ENCODE results near the gene EIF4G3. TPM values are rescaled to one million over a fixed set of nuclear protein-coding genes. Genes with fewer than 3 reads are reported as not detected.

Gene EIF4G3
- total and polyA plus RNA-seq, 7 donors, result 11.3 to 58.1 (median 39.5) TPM

- ATAC-seq, result no peak
- Histone ChIP-seq H3K36me3 (ENCODE audit: insufficient read depth in 1 of 2, low read depth in 1 of 2) (peaks cover 0 to 91% of the 10 kb centered on the region in 2 donors), H3K4me1 (no peaks in the 10 kb centered on the region), H3K27ac (no peak overlapping the region), H3K27me3 (ENCODE audit: insufficient read depth in 3 of 3, low read length in 2 of 3) (no peaks in the 10 kb centered on the region), H3K4me3 (no peak overlapping the region), H3K9me3 (no peaks in the 10 kb centered on the region)
- intact Hi-C loops (cut with DNase I), result no loop called here
- DNase-seq, result no peak
- no peak for TF ChIP-seq CTCF (IDR thresholded peaks at IDR 0.05)
- 81 to 88% (median 88%) methylated on average over 1 of the region's 1 CpG for WGBS, 3 donors
These were observed 328.5 kb downstream of the EIF4G3 start for GRCh38 chr1:20848162-20848561.

GRCh38 chr1:20847611-20848080 is 329.1 kb downstream of the EIF4G3 start:
- H3K27ac ChIP-seq, result no peak overlapping the region
- intact Hi-C loops (cut with DNase I), result no loop called here
- H3K27me3 ChIP-seq (ENCODE audit: insufficient read depth in 3 of 3, low read length in 2 of 3), result no peaks in the 10 kb centered on the region
- WGBS, 3 donors, result 94 to 98% (median 94%) methylated on average over 4 of the region's 4 CpGs
- no peaks in the 10 kb centered on the region for H3K4me1 ChIP-seq
- H3K36me3 ChIP-seq (ENCODE audit: insufficient read depth in 1 of 2, low read depth in 1 of 2), result peaks cover 0 to 90% of the 10 kb centered on the region in 2 donors
- no peak overlapping the region for H3K4me3 ChIP-seq
- H3K9me3 ChIP-seq, result no peaks in the 10 kb centered on the region
- TF ChIP-seq CTCF (IDR thresholded peaks at IDR 0.05), result no peak
- ATAC-seq (no peak), DNase-seq (no peak)

- no peak overlapping the region for H3K27ac ChIP-seq
- DNase-seq, result no peak
- H3K4me3 ChIP-seq, result no peak overlapping the region
- TF ChIP-seq CTCF (IDR thresholded peaks at IDR 0.05), result no peak
- intact Hi-C loops (cut with DNase I), result no loop called here
- peaks cover 0 to 90% of the 10 kb centered on the region in 2 donors for H3K36me3 ChIP-seq (ENCODE audit: insufficient read depth in 1 of 2, low read depth in 1 of 2)
- no peaks in the 10 kb centered on the region for H3K27me3 ChIP-seq (ENCODE audit: insufficient read depth in 3 of 3, low read length in 2 of 3)
- H3K9me3 ChIP-seq, result no peaks in the 10 kb centered on the region
- WGBS, 3 donors, result 89 to 91% (median 90%) methylated on average over 6 of the region's 6 CpGs
- H3K4me1 ChIP-seq, result no peaks in the 10 kb centered on the region
- no peak for ATAC-seq
These were observed 330.0 kb downstream of the EIF4G3 start for GRCh38 chr1:20846461-20847374.

- Histone ChIP-seq H3K4me1 (no peaks in the 10 kb centered on the region), H3K4me3 (no peak overlapping the region), H3K9me3 (no peaks in the 10 kb centered on the region), H3K36me3 (ENCODE audit: insufficient read depth in 1 of 2, low read depth in 1 of 2) (peaks cover 0 to 52% of the 10 kb centered on the region in 2 donors), H3K27me3 (ENCODE audit: insufficient read depth in 3 of 3, low read length in 2 of 3) (no peaks in the 10 kb centered on the region), H3K27ac (no peak overlapping the region)
- ATAC-seq, result no peak
- TF ChIP-seq CTCF (IDR thresholded peaks at IDR 0.05), result no peak
- intact Hi-C loops (cut with DNase I), result no loop called here
- DNase-seq, result no peak
These were observed 336.0 kb downstream of the EIF4G3 start for GRCh38 chr1:20840731-20841130.
